Measurements from ENCODE around the gene PMFBP1. TPM values are rescaled to one million over a fixed set of nuclear protein-coding genes. Genes with fewer than 3 reads are reported as not detected.
"Not testable (repeated sequence)": the region's sequence is repeated elsewhere in the genome, so short reads cannot be mapped to it uniquely, and the experiment has no call there.

The PMFBP1 gene
- total RNA-seq, 1 experiment from 2014 or later, result 0.03 TPM

GRCh38 chr16:72109300-72109699 lies 62.7 kb downstream of the PMFBP1 start:
- DNase-seq (ENCODE audit: low read depth), result no peak

DNA sequence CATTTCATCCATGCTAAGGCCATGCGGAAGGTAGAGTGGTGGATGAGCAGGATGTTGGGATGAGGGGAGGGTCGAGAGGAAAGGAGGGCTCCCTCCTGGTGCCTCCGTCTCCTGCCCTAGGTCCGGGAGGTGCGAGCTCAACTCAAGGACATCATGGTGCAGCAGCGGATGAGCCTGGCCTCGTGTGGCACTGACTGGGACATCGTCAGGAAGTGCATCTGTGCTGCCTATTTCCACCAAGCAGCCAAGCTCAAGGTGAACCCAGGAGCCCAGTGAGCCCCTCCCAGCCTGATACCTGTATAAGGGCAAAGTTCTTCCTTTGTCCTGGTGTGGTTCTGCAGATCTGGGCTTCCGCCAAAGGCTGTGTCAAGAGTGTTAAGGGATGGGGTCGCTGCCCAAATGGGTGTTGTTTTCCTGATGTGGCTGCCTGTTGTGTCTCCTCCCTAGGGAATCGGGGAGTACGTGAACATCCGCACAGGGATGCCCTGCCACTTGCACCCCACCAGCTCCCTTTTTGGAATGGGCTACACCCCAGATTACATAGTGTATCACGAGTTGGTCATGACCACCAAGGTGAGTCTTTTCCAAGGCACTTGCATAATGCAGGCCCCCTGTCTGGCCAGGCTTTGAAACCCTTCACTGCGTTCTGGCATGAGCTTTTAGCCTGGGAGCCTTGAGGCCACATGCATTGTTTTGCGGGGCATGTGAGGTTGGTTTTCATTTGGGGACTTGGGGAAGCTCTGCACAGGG lies 63.4 kb downstream of the PMFBP1 start:
- DNase-seq (ENCODE audit: low read depth), result no peak

DNA sequence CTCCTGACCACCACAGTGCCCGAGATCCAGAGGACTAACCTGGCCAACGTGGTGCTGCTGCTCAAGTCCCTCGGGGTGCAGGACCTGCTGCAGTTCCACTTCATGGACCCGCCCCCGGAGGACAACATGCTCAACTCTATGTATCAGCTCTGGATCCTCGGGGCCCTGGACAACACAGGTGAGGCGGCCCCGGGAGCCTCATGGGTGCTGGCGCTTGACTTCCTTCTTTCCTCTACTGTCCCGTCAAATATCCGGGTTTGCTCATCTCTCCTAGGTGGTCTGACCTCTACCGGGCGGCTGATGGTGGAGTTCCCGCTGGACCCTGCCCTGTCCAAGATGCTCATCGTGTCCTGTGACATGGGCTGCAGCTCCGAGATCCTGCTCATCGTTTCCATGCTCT lies 64.6 kb downstream of the PMFBP1 start:
- DNase-seq (ENCODE audit: low read depth), result no peak

GRCh38 chr16:72105978-72106377 lies 66.0 kb downstream of the PMFBP1 start:
- no peak for DNase-seq (ENCODE audit: low read depth)

GRCh38 chr16:72104905-72105304 lies 67.0 kb downstream of the PMFBP1 start:
- DNase-seq (ENCODE audit: low read depth), result no peak

GRCh38 chr16:72101195-72101594 lies 70.8 kb downstream of the PMFBP1 start:
- DNase-seq (ENCODE audit: low read depth), result no peak

DNA sequence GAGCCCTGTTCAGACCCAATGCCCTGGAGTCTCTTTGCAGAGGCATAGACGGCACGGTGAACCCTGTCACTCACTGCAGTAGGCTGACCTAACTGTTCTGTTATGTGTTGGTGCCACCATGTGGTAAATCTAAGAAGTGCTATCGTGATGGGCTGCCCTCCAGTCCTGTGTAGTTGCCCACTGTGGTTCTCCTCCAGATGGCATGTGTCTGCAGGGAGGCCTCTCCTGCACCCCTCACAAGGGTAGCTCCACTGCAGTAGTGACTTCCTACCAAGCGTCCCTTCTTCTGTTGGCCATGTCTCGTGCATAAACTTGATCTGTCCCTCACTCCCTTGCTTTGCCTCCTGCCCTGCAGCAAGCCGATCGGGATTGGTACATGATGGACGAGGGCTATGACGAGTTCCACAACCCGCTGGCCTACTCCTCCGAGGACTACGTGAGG lies 72.6 kb downstream of the PMFBP1 start:
- DNase-seq (ENCODE audit: low read depth), result peak; percentile 62

DNA sequence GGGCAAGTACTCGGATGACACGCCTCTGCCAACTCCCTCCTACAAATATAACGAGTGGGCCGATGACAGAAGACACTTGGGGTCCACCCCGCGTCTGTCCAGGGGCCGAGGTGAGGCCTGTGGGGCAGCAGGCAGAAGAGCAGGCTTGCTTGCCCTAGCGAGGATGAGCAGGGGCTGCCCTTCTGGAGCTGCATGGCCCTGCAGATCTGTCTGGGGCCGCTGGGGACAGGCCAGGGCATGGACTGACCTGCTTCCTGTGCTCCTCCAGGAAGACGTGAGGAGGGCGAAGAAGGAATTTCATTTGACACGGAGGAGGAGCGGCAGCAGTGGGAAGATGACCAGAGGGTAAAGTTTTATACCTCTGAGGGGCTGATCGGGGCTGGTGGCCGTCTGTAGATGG lies 73.0 kb downstream of the PMFBP1 start:
- DNase-seq (ENCODE audit: low read depth), result peak; percentile 8

GRCh38 chr16:72094266-72094610 lies 77.7 kb downstream of the PMFBP1 start:
- DNase-seq (ENCODE audit: low read depth), result no peak

DNA sequence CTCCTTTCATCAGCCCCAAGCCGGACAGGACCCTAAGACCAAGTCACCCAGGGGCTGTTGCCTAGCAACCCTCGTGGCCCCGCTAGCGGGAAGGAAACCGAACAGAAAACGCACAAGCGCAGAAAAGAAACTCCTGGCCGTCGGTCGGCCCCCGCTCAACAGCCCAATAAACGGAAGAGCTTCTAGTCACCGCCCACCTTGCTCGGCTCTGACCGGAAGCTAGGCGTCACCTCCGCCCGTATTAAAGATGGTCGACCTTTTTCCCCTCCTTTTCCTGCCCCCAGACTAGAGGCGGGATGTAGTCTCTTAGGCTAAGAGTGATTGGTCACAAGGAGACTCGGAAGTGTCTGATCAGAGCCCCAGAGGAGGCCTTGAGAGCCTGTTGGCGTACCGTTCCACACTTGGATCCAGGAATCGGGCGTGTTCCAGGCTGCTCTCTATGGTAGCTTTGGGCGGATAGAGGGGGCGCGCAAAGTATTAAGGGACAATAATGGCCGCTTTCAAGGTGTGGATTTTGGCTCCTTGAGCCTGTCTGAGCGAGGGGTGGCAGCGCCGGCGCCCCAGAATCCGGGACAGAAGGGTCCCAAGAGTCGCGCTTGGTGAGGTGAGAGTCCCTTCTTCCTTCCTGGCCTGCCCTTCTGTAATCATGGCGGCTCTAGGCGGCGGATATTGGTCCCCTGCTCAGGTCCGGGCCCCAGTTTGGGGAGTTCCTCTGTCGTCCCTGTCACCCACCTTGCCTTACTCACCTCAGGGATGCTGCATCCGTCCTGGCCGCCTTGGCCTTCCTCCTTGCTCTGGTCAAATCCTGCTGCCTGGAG lies 78.3 kb downstream of the PMFBP1 start, which contains the start of the genes DHX38 and TXNL4B:
TSS of gene DHX38 (plus strand) at position 400 of the 818 bp plus-strand sequence. CDS start 2,311 bp downstream, outside the sequence.
TSS of gene TXNL4B (minus strand) at position 173 of the 818 bp plus-strand sequence. CDS start 2,871 bp downstream, outside the sequence.
- peak; percentile 99 for DNase-seq (ENCODE audit: low read depth)

- peak; percentile 69 for DNase-seq (ENCODE audit: low read depth)
Measured at GRCh38 chr16:72092832-72093447, 79.0 kb downstream of the PMFBP1 start.

GRCh38 chr16:72091217-72091616 lies 80.7 kb downstream of the PMFBP1 start:
- no peak for DNase-seq (ENCODE audit: low read depth)

DNA sequence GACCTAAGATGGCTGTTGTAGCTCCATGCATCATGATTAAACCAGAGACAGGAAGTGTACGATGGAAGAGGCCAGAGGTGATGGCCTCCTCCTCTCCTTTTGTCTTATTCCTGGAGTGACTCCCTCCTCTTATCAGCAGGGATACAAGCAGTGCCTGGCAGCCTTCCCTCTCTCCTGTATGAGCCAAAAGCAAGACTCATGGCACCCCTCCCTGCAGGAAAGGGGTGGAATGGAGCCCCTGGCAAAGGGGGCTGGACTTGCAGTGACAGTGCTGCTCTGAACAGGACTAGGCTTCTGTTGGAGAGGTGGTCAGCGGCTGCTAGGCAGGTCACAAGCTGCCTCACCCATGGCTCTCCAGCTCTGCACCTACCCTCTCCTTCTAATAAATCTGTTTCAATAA lies 87.0 kb downstream of the PMFBP1 start:
- DNase-seq (ENCODE audit: low read depth), result no peak

GRCh38 chr16:72084445-72084844 lies 87.5 kb downstream of the PMFBP1 start:
- no peak for DNase-seq (ENCODE audit: low read depth)

- no peak for DNase-seq (ENCODE audit: low read depth)
Measured at GRCh38 chr16:72083778-72084404, 88.1 kb downstream of the PMFBP1 start.

- not testable (repeated sequence) for DNase-seq (ENCODE audit: low read depth)
Measured at GRCh38 chr16:72076991-72077706, 94.8 kb downstream of the PMFBP1 start.

GRCh38 chr16:72075067-72075466 lies 96.9 kb downstream of the PMFBP1 start:
- not testable (repeated sequence) for DNase-seq (ENCODE audit: low read depth)

- no peak for DNase-seq (ENCODE audit: low read depth)
Measured at GRCh38 chr16:72073560-72074230, 98.3 kb downstream of the PMFBP1 start.

GRCh38 chr16:72072514-72073342 lies 99.2 kb downstream of the PMFBP1 start:
- no peak for DNase-seq (ENCODE audit: low read depth)
